ENCODE results near the gene FAM219A. TPM values are rescaled to one million over a fixed set of nuclear protein-coding genes. Genes with fewer than 3 reads are reported as not detected.

Gene FAM219A
- total RNA-seq, 1 experiment from 2014 or later, result 14.7 TPM

DNA sequence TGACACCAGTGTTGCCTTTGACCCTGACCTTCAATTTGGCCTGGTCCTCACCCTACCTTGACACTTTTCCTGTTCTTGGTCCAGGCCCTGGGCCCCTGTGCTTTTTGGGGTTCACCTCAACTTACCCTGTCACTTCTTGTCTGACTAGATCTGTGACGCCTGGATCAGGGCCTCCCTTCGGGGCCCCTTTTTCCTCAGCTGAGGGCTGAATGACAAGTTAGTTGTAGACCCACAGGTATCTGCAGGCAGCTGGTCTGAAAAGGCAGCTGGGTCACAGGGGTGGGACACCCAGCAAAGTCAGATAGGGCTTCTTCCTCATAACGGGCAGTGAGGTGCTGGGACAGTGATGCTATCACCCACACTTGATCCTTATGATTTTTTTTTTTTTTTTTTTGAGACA is 71.7 kb downstream of the FAM219A start:
- ChIA-PET CTCF (interaction anchor here (0.7 to 1.2 kb wide), 2 partner anchors 17 to 178 kb away, joined by 3 to 4 read pairs; no protein-coding TSS in a partner anchor), POLR2A (no interaction called here)

DNA sequence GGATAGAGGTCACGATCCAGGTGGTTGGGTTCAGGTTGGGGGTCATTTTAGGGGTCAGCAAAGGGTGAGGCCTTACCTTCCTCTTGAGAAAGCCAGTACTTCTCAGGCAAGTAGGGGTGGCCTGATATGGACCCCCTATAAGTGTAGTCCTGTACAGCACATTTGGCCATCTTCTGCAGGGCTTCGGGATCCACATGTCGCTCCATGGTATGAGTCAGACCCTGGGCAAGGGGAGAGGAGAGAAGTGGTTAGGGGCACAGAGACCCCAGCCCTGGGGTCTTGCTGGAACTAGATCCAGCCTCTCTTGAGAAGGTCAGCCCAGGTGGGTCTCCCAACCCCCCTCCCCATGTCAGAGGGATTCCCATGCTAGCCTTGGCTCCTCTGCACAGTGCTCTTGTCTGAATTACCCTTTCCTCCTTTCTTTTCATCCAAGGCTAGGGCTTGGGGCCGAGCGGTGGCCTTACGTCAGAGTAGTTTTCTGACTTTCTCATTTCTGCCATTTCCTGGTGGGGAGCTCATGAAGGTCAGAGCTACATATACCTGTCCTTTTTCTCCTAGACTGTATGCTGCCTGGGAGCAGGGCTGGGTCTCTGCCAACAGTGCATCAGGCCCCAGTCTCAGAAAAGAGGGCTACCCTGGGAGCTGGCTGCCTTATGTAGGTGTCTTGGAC is 72.7 kb downstream of the FAM219A start:
- Mint-ChIP-seq H3K36me3 (ENCODE audit: insufficient read depth, unreplicated experiment) (no peaks in the 10 kb centered on the region), H3K4me3 (ENCODE audit: unreplicated experiment) (no peak overlapping the region), H3K27me3 (ENCODE audit: insufficient read depth, unreplicated experiment) (peaks cover 3% of the 10 kb centered on the region), H3K9me3 (ENCODE audit: unreplicated experiment) (no peaks in the 10 kb centered on the region), H3K27ac (ENCODE audit: unreplicated experiment) (no peak overlapping the region), H3K4me1 (ENCODE audit: low read depth, unreplicated experiment) (peaks cover 13% of the 10 kb centered on the region)
- H3K4me1 ChIP-seq, result no peaks in the 10 kb centered on the region; the same call in 1 of the 2 replicates
- ChIA-PET POLR2A (no interaction called here), CTCF (interaction anchor here (1.2 kb wide), 1 partner anchor 18 kb away, joined by 4 read pairs; no protein-coding TSS in a partner anchor)
- no peak overlapping the region for H3K4me3 ChIP-seq (ENCODE audit: low read depth, low read length)
- TF ChIP-seq, protein P1, sequence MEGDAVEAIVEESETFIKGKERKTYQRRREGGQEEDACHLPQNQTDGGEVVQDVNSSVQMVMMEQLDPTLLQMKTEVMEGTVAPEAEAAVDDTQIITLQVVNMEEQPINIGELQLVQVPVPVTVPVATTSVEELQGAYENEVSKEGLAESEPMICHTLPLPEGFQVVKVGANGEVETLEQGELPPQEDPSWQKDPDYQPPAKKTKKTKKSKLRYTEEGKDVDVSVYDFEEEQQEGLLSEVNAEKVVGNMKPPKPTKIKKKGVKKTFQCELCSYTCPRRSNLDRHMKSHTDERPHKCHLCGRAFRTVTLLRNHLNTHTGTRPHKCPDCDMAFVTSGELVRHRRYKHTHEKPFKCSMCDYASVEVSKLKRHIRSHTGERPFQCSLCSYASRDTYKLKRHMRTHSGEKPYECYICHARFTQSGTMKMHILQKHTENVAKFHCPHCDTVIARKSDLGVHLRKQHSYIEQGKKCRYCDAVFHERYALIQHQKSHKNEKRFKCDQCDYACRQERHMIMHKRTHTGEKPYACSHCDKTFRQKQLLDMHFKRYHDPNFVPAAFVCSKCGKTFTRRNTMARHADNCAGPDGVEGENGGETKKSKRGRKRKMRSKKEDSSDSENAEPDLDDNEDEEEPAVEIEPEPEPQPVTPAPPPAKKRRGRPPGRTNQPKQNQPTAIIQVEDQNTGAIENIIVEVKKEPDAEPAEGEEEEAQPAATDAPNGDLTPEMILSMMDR (IDR thresholded peaks at IDR 0.05; ENCODE audit: insufficient read depth in 1 of 2, low read depth in 1 of 2, low read length in 1 of 2, severe bottlenecking in 1 of 2, unreplicated experiment in 1 of 2), result no peak
- no peaks in the 10 kb centered on the region for H3K9me3 ChIP-seq
- DNase-seq, result no peak
- H3K36me3 ChIP-seq (ENCODE audit: control insufficient read depth, insufficient read depth, low read length), result no peaks in the 10 kb centered on the region
- intact Hi-C loops (cut with micrococcal nuclease; ENCODE audit: unreplicated experiment), result no loop called here
- no peaks in the 10 kb centered on the region for H3K27me3 ChIP-seq (replicated peaks; ENCODE audit: control insufficient read depth, insufficient read depth, low read length)
- no TSS peak for BruUV-seq (replicated peaks)

More for the DNA sequence above, 71.7 kb downstream of the FAM219A start:
- Mint-ChIP-seq H3K4me3 (ENCODE audit: unreplicated experiment) (no peak overlapping the region), H3K9me3 (ENCODE audit: unreplicated experiment) (no peaks in the 10 kb centered on the region), H3K27ac (ENCODE audit: unreplicated experiment) (no peak overlapping the region), H3K4me1 (ENCODE audit: low read depth, unreplicated experiment) (peaks cover 13% of the 10 kb centered on the region), H3K36me3 (ENCODE audit: insufficient read depth, unreplicated experiment) (no peaks in the 10 kb centered on the region), H3K27me3 (ENCODE audit: insufficient read depth, unreplicated experiment) (peaks cover 6% of the 10 kb centered on the region)
- Histone ChIP-seq H3K9me3 (no peaks in the 10 kb centered on the region), H3K4me1 (no peaks in the 10 kb centered on the region; the same call in 1 of the 2 replicates), H3K27me3 (replicated peaks; ENCODE audit: control insufficient read depth, insufficient read depth, low read length) (no peaks in the 10 kb centered on the region), H3K36me3 (ENCODE audit: control insufficient read depth, insufficient read depth, low read length) (no peaks in the 10 kb centered on the region), H3K4me3 (ENCODE audit: low read depth, low read length) (no peak overlapping the region)
- no TSS peak for BruUV-seq (replicated peaks)
- intact Hi-C loops (cut with micrococcal nuclease; ENCODE audit: unreplicated experiment), result no loop called here
- no peak for DNase-seq
- TF ChIP-seq, protein P1 (IDR thresholded peaks at IDR 0.05; ENCODE audit: insufficient read depth in 1 of 2, low read depth in 1 of 2, low read length in 1 of 2, severe bottlenecking in 1 of 2, unreplicated experiment in 1 of 2), result no peak

DNA sequence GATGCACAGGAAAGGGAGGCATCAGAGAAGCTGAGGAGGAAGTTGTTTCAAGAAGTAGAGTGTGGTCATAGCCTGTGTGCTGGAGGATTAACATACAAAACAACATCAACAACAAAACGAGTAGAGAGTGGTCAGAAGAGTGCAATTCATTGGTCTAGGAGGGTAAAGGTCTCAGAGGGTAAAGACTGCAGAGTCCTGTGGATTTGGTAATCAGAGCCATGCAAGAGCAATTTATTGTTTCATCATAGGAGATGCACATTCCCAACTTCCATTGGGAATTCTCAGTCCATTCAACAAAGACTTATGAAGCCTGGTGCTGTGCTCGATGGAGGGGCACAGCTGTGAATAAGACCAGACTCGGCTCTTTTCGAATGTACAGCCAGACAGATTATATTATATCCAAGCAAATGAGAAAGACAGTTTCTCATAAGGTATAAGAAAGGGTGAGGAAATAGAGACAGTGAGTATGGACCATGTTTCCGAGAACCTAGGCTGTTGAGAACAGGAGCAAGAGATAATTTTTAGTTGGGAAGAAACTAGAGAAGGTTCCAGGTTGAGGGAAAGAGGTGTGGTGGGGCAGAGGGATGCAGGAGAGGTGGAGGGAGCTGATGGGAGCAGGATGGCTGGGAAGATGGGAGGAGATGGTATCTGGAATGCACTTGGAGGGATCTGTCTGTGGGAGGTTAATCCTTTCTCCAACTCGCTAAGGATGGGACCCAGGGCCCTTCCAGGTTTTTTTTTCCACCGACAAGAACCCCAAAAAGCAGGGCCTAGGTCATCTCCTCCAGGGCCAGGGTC is 73.8 kb downstream of the FAM219A start:
- no peaks in the 10 kb centered on the region for H3K9me3 Mint-ChIP-seq (ENCODE audit: unreplicated experiment)
- no peak overlapping the region for H3K4me3 Mint-ChIP-seq (ENCODE audit: unreplicated experiment)
- no TSS peak for BruUV-seq (replicated peaks)
- H3K36me3 Mint-ChIP-seq (ENCODE audit: insufficient read depth, unreplicated experiment), result no peaks in the 10 kb centered on the region
- H3K4me1 ChIP-seq, result peaks cover 8% of the 10 kb centered on the region
- TF ChIP-seq, protein P1 (IDR thresholded peaks at IDR 0.05; ENCODE audit: insufficient read depth in 1 of 2, low read depth in 1 of 2, low read length in 1 of 2, severe bottlenecking in 1 of 2, unreplicated experiment in 1 of 2), result no peak
- H3K27ac Mint-ChIP-seq (ENCODE audit: unreplicated experiment), result peak overlapping the region; percentile 17
- CTCF ChIA-PET, result no interaction called here
- no peak overlapping the region for H3K4me3 ChIP-seq (ENCODE audit: low read depth, low read length)
- intact Hi-C loops (cut with micrococcal nuclease; ENCODE audit: unreplicated experiment), result no loop called here
- POLR2A ChIA-PET, result no interaction called here
- H3K4me1 Mint-ChIP-seq (ENCODE audit: low read depth, unreplicated experiment), result peaks cover 15% of the 10 kb centered on the region
- peak; percentile 10 to 27 for DNase-seq
- peaks cover 3% of the 10 kb centered on the region for H3K27me3 Mint-ChIP-seq (ENCODE audit: insufficient read depth, unreplicated experiment)
- H3K9me3 ChIP-seq, result no peaks in the 10 kb centered on the region
- no peaks in the 10 kb centered on the region for H3K36me3 ChIP-seq (ENCODE audit: control insufficient read depth, insufficient read depth, low read length)
- H3K27me3 ChIP-seq (replicated peaks; ENCODE audit: control insufficient read depth, insufficient read depth, low read length), result no peaks in the 10 kb centered on the region

All from Caco-2 (cell line).